Body of pancreas (tissue), 4 donors: ENCODE measurements around the gene ST3GAL6.

ENCODE experiments used
- POLR2A ChIP-seq, 3 donors: fragments of 450-650 bp; IDR thresholded peaks; one replicate each; pipeline ENCODE4 v1.6.1; 2016; ENCODE audit warnings: antibody characterized with exemption in 3 of 3, mild to moderate bottlenecking in 2 of 3
- TF ChIP-seq, protein P1 (sequence below), 7 experiments: fragments of 450-650 bp in 4 of 7; fragments of 200-600 bp in 3 of 7; sonication (generic) in 3 of 7; IDR thresholded peaks; one replicate each; pipeline ENCODE4 v1.5.1; 2016 to 2019; ENCODE audit warnings: antibody characterized with exemption in 7 of 7

DNA sequence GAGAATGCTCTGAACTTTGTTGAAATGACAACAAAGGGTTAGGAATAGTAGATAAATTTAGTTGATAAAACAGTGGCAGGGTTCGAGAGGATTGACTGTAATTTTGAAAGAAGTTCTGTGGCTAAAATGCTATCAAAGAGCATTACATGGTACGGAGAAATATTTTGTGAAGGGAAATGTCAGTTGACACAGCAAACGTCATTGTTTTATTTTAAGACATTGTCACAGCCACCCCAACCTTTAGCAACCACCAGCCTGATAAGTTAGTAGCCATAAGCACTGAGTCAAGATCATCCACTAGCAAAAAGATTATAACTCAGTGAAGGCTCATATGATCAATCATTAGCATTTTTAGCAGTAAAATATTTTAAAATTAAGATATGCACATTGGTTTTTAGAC, 8.7 kb upstream of the ST3GAL6 start:
- TF ChIP-seq, protein P1, sequence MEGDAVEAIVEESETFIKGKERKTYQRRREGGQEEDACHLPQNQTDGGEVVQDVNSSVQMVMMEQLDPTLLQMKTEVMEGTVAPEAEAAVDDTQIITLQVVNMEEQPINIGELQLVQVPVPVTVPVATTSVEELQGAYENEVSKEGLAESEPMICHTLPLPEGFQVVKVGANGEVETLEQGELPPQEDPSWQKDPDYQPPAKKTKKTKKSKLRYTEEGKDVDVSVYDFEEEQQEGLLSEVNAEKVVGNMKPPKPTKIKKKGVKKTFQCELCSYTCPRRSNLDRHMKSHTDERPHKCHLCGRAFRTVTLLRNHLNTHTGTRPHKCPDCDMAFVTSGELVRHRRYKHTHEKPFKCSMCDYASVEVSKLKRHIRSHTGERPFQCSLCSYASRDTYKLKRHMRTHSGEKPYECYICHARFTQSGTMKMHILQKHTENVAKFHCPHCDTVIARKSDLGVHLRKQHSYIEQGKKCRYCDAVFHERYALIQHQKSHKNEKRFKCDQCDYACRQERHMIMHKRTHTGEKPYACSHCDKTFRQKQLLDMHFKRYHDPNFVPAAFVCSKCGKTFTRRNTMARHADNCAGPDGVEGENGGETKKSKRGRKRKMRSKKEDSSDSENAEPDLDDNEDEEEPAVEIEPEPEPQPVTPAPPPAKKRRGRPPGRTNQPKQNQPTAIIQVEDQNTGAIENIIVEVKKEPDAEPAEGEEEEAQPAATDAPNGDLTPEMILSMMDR (IDR thresholded peaks at IDR 0.05), result no peak
- TF ChIP-seq POLR2A (IDR thresholded peaks at IDR 0.05), result no peak
